ENCODE measurements around the gene JARID2.
A peak's percentile ranks its signal among the peaks of the same experiment; 100 is the strongest.

JARID2 gene

DNA sequence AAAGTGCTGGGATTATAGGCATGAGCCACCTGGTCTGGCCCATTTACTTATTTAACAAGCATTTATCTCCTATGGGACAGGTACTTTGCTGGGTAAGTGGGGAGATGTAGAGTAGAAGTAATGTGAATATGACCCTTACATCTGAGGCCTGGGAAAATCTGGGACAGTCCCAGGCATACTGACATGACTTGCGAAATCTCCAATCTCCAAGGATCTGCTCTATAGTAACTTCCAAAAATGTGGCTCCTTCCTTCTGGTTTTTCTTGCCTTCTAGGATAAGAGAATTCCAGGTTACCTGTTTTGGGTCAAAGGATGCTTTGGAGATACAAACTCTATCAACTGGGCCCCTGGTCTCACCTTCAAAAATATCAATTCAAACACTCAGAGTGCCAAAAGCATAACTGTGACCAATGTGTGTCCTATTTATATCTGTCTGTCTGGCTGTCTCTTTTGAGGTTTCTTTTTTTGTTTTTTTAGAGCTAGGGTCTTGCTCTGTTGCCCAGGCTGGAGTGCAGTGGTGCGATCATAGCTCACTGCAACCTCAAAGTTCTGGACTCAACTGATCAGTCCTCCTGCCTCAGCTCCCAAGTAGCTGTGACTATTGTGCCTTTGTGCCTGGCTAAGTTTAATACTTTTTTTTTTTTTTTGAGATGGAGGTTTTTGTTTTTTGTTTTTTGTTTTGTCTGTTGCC, 11.7 kb upstream of the JARID2 start:
- Histone ChIP-seq H3K4me1 (ENCODE audit: control insufficient read depth, insufficient read depth, low read length) (no peaks in the 10 kb centered on the region), H3K27me3 (replicated peaks; ENCODE audit: control insufficient read depth, insufficient read depth, low read length) (no peaks in the 10 kb centered on the region), H3K4me3 (ENCODE audit: low read length) (no peak overlapping the region), H3K36me3 (ENCODE audit: control insufficient read depth, insufficient read depth, low read length, severe bottlenecking) (no peaks in the 10 kb centered on the region), H3K9ac (ENCODE audit: low read length) (no peak overlapping the region), H3K9me3 (ENCODE audit: control insufficient read depth, low read length) (no peaks in the 10 kb centered on the region)
- no peak for DNase-seq (ENCODE audit: low read depth)

DNA sequence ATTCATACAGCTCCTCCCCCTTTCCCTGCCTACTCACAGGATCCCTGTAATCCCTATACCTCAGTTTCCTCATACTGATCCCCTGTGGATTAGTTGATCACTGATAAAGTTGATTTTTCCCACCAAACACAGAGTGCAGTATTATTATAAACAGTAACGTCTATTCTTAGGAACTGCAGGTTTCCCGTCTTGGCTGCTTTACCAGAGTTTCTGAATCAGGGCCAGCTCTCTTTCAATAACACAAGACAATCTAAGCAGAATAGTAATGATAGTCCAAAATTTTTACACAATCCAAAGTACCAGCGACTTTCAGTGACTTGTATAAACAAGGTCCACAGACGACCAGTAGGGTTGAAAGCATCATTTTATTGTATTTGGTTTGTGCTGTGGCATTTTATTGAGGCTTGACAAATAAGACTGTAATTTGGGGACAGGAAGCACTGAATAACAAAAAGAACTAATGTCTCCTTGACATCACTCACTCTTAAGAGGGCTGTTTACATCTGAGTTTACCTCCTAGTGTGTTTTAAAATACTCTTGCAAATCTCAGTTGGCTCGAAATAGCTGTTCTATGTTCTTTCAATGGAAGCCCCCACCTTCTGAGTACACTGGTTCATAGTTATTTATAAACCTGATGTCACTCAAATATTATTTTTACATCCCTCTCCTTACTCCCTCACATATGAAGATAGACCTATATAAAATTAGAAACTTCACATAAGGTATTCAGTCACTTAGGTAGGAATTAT, 6.1 kb upstream of the JARID2 start:
- Histone ChIP-seq H3K36me3 (ENCODE audit: control insufficient read depth, insufficient read depth, low read length, severe bottlenecking) (no peaks in the 10 kb centered on the region), H3K9ac (ENCODE audit: low read length) (no peak overlapping the region), H3K4me1 (ENCODE audit: control insufficient read depth, insufficient read depth, low read length) (peaks cover 19% of the 10 kb centered on the region), H3K27me3 (replicated peaks; ENCODE audit: control insufficient read depth, insufficient read depth, low read length) (no peaks in the 10 kb centered on the region), H3K4me3 (ENCODE audit: low read length) (no peak overlapping the region), H3K9me3 (ENCODE audit: control insufficient read depth, low read length) (no peaks in the 10 kb centered on the region)
- DNase-seq (ENCODE audit: low read depth): no peak

- DNase-seq (ENCODE audit: low read depth): no peak
- H3K27me3 ChIP-seq (replicated peaks; ENCODE audit: control insufficient read depth, insufficient read depth, low read length): no peaks in the 10 kb centered on the region
- no peaks in the 10 kb centered on the region for H3K36me3 ChIP-seq (ENCODE audit: control insufficient read depth, insufficient read depth, low read length, severe bottlenecking)
- no peaks in the 10 kb centered on the region for H3K9me3 ChIP-seq (ENCODE audit: control insufficient read depth, low read length)
- H3K9ac ChIP-seq (ENCODE audit: low read length): no peak overlapping the region
- H3K4me1 ChIP-seq (ENCODE audit: control insufficient read depth, insufficient read depth, low read length): peaks cover 19% of the 10 kb centered on the region
- H3K4me3 ChIP-seq (ENCODE audit: low read length): no peak overlapping the region
Measured at GRCh38 chr6:15242503-15242902, 3.4 kb upstream of the JARID2 start.

DNA sequence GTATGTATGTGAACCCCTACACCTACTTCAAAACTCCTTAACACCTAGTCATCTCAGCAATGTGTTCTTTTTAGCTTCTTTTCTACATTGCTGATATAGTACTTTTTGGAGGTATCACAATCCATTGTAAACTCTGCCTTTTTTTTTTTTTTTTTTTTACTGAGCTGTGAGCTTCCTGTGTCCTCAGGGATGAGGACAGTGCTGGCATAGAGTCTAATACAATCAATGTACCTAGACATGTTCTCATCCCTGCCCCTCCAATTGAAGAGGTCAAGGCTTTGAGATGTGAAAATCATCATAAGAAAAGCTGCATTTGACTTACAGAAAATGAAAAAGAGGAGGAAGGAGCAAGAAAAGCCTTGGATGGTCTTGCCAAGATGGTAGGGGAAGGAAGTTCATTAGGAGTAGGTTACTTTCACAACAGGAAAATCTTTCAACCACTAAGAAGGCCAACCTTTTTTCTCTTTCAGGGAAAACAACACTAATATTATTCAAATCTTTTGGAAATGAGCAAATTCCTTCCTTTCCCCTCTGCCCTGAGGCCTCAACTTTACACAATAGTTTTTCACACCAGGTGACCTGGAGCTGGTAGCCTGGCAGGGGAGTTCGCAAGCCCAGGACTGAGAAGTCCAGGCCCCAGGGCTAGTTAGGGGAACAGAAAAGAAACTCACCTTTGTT, 2.8 kb upstream of the JARID2 start:
- no peak for DNase-seq (ENCODE audit: low read depth)
- H3K27me3 ChIP-seq (replicated peaks; ENCODE audit: control insufficient read depth, insufficient read depth, low read length): no peaks in the 10 kb centered on the region
- H3K9me3 ChIP-seq (ENCODE audit: control insufficient read depth, low read length): no peaks in the 10 kb centered on the region
- no peak overlapping the region for H3K9ac ChIP-seq (ENCODE audit: low read length)
- H3K4me3 ChIP-seq (ENCODE audit: low read length): no peak overlapping the region
- peaks cover 19% of the 10 kb centered on the region for H3K4me1 ChIP-seq (ENCODE audit: control insufficient read depth, insufficient read depth, low read length)
- H3K36me3 ChIP-seq (ENCODE audit: control insufficient read depth, insufficient read depth, low read length, severe bottlenecking): no peaks in the 10 kb centered on the region

DNA sequence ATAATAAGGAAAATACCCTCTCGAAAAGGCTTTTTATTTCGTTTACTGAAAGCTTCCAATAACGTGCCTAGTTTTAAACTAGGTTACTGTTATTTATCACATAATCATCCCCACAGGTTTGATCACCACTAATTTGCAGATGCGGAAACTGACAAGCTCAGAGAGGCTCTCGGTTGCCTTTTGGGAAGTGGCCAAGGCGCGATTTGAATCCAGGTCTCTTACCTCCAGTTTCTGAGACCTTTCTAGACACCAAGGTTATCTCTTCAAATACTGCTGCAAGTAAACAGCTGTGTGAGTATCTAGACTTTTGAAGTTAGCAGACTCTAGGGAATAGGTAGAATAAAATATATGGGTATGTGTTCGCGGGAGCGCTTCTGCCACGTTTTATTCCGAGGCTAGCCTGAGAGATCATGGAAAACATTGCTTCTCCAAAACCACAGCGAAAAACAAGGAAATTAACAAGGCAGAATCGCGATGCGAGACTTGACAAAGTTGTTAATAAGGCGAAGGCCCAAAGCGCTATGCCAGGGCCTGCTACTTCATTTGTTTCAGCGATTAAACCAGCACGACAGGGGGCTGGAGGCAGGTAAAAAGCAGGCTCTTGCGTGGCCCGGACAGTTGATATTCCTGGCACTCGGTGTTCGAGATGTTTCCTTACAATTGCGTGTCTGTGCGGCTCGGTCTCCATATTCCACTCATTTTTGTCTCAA, 1.8 kb upstream of the JARID2 start:
- Histone ChIP-seq H3K36me3 (ENCODE audit: control insufficient read depth, insufficient read depth, low read length, severe bottlenecking) (no peaks in the 10 kb centered on the region), H3K4me3 (ENCODE audit: low read length) (peak overlapping the region; percentile 83), H3K27me3 (replicated peaks; ENCODE audit: control insufficient read depth, insufficient read depth, low read length) (no peaks in the 10 kb centered on the region), H3K9me3 (ENCODE audit: control insufficient read depth, low read length) (no peaks in the 10 kb centered on the region), H3K9ac (ENCODE audit: low read length) (peak overlapping the region; percentile 84), H3K4me1 (ENCODE audit: control insufficient read depth, insufficient read depth, low read length) (peaks cover 21% of the 10 kb centered on the region)
- no peak for DNase-seq (ENCODE audit: low read depth)

- Histone ChIP-seq H3K9ac (ENCODE audit: low read length) (peak overlapping the region; percentile 84), H3K27me3 (replicated peaks; ENCODE audit: control insufficient read depth, insufficient read depth, low read length) (no peaks in the 10 kb centered on the region), H3K4me3 (ENCODE audit: low read length) (peak overlapping the region; percentile 99), H3K9me3 (ENCODE audit: control insufficient read depth, low read length) (no peaks in the 10 kb centered on the region), H3K36me3 (ENCODE audit: control insufficient read depth, insufficient read depth, low read length, severe bottlenecking) (no peaks in the 10 kb centered on the region), H3K4me1 (ENCODE audit: control insufficient read depth, insufficient read depth, low read length) (peaks cover 26% of the 10 kb centered on the region)
- DNase-seq (ENCODE audit: low read depth): peak; percentile 83
Measured at GRCh38 chr6:15244620-15245360, 1.1 kb upstream of the JARID2 start.

DNA sequence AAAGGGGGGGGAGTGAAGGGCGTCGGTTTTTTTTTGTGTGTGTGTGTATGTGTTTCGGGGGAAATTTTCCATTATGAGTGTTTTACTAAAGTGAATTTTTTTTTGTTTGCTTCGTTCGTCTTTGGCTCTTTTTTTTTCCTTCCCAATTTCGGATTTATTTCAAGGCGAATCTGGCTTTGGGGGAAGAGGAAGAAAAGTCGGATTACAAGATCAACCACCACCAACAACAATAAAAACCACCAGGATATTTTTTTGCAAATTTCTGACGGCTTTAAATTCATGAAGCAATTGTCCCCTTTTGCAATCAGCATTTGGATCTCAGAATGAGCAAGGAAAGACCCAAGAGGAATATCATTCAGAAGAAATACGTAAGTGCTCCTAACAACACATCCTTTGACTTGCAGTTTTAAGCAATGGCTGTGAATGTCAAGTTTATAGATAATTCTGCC, 372 bp downstream of the JARID2 start:
- DNase-seq (ENCODE audit: low read depth): peak; percentile 55
- Histone ChIP-seq H3K9me3 (ENCODE audit: control insufficient read depth, low read length) (no peaks in the 10 kb centered on the region), H3K4me3 (ENCODE audit: low read length) (peak overlapping the region; percentile 99), H3K36me3 (ENCODE audit: control insufficient read depth, insufficient read depth, low read length, severe bottlenecking) (no peaks in the 10 kb centered on the region), H3K27me3 (replicated peaks; ENCODE audit: control insufficient read depth, insufficient read depth, low read length) (no peaks in the 10 kb centered on the region), H3K9ac (ENCODE audit: low read length) (peak overlapping the region; percentile 96), H3K4me1 (ENCODE audit: control insufficient read depth, insufficient read depth, low read length) (peaks cover 36% of the 10 kb centered on the region)

DNA sequence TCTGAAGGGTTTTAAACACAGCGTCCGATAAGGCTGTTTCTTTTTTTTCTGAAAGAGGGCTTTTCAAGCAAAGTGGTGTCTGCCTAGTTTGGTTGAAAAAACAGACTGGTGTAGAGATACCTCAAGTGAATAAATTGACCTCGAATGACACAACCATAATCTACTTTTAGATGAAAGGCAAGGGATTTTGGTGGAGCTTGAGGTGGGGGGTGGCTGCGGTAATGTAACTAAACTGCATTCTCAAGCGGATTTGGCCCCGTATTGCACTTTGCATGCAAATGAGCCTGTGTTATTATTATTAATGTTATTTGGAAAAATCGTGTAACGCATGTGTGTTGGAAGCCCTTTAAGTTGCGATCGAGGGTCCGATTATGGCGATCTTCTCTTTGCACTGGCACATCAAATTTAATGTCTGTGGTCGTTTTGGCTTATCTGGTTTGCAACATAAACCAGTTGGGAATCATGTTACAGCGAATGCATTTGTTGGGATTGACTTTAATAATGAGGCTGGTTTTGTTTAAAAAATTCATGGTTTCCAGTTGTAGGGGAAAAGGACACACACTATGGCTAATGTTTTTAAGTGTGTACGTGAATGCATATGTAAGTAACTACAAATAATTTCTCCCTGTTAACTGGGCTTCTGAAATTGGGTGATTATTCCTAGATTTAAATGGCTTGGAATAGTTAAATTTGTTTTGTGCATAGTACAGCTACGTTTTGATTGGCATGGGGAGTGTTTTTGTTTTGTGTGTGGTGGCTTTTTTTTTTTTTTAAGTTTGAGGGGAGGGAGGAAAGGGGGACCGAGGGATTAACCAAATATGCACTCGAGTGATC, 1.0 kb downstream of the JARID2 start:
- H3K9me3 ChIP-seq (ENCODE audit: control insufficient read depth, low read length): no peaks in the 10 kb centered on the region
- H3K4me1 ChIP-seq (ENCODE audit: control insufficient read depth, insufficient read depth, low read length): peaks cover 40% of the 10 kb centered on the region
- peak; percentile 43 for DNase-seq (ENCODE audit: low read depth)
- peak overlapping the region; percentile 99 for H3K4me3 ChIP-seq (ENCODE audit: low read length)
- H3K36me3 ChIP-seq (ENCODE audit: control insufficient read depth, insufficient read depth, low read length, severe bottlenecking): no peaks in the 10 kb centered on the region
- H3K27me3 ChIP-seq (replicated peaks; ENCODE audit: control insufficient read depth, insufficient read depth, low read length): no peaks in the 10 kb centered on the region
- H3K9ac ChIP-seq (ENCODE audit: low read length): peak overlapping the region; percentile 96

- Histone ChIP-seq H3K27me3 (replicated peaks; ENCODE audit: control insufficient read depth, insufficient read depth, low read length) (no peaks in the 10 kb centered on the region), H3K4me3 (ENCODE audit: low read length) (peak overlapping the region; percentile 99), H3K9me3 (ENCODE audit: control insufficient read depth, low read length) (no peaks in the 10 kb centered on the region), H3K9ac (ENCODE audit: low read length) (peak overlapping the region; percentile 96), H3K36me3 (ENCODE audit: control insufficient read depth, insufficient read depth, low read length, severe bottlenecking) (no peaks in the 10 kb centered on the region), H3K4me1 (ENCODE audit: control insufficient read depth, insufficient read depth, low read length) (peaks cover 31% of the 10 kb centered on the region)
- DNase-seq (ENCODE audit: low read depth): peak; percentile 76
Measured at GRCh38 chr6:15247500-15248450, 1.9 kb downstream of the JARID2 start.

All from adipocyte (in vitro differentiated cells).